GM10266 (cell line): ENCODE measurements around the gene CYBB.

ENCODE experiments used
- DNase-seq: peaks from one replicate; pipeline ENCODE4 v3.0.0; 2012; ENCODE audit errors: extremely low spot score
- TF ChIP-seq, protein P1 (sequence below): IDR thresholded peaks from 2 replicates; pipeline ENCODE4 v1.5.1; 2012; ENCODE audit warnings: mild to moderate bottlenecking, low read depth; ENCODE audit not compliant: control insufficient read depth, insufficient read depth; ENCODE audit errors: missing control alignments

CYBB gene

DNA sequence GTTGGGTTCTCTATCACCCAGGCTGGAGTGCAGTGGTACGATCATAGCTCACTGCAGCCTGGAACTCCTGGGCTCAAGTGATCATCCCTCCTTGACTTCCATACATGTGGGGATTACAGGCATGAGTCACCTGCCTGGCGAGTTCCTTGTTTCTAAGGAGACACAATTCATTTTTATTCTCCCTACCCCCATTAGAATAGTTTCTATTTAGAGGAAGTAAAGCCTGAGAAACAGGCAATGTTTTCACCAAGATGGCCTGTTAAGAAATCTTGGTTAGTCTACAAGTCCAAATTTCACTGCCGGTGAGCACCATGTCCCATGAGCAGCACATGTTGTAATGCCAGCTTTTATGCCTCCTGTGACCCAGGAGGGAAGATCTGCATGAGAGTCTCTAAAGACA is 5.7 kb downstream of the CYBB start:
- DNase-seq, result no peak
- TF ChIP-seq, protein P1, sequence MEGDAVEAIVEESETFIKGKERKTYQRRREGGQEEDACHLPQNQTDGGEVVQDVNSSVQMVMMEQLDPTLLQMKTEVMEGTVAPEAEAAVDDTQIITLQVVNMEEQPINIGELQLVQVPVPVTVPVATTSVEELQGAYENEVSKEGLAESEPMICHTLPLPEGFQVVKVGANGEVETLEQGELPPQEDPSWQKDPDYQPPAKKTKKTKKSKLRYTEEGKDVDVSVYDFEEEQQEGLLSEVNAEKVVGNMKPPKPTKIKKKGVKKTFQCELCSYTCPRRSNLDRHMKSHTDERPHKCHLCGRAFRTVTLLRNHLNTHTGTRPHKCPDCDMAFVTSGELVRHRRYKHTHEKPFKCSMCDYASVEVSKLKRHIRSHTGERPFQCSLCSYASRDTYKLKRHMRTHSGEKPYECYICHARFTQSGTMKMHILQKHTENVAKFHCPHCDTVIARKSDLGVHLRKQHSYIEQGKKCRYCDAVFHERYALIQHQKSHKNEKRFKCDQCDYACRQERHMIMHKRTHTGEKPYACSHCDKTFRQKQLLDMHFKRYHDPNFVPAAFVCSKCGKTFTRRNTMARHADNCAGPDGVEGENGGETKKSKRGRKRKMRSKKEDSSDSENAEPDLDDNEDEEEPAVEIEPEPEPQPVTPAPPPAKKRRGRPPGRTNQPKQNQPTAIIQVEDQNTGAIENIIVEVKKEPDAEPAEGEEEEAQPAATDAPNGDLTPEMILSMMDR, result no peak

DNA sequence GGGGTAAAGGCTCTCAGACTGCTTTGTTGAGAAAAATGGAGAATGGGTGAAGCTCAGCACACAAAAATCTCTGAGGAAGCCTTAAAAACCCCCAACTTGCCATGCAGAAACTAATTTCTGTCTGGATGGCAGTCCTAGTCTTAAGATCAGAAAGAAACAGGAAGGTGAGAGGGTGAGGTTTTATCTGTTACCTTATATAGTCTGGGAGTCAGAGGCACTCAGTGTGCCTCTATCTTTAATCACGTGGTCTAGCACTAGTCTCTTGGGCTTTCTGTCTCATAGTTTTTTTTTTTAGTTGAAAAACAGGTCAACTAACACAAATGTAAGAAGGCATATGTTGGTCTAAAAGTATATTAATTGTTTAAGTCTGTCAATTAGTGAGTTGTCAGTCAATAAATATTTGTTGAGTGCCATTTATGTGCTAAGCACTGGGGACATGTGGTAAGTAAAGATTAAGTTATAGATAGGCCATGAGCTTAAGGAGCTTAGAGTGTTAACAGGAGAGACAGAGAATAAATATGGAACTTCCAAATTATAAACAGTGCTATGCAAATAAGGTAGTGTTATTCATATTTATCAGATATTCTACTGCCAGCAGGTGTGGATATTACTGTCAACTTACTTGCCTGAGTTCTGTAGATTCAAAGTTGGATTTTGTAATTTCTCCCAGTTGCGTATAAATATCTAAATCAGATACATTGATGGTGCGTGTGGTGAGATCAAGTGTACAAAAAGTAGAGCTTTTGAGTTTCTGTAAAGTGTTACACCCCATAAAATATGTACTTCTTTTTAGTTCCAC is 7.0 kb downstream of the CYBB start:
- peak; percentile 5 for DNase-seq
- TF ChIP-seq, protein P1, result no peak

DNA sequence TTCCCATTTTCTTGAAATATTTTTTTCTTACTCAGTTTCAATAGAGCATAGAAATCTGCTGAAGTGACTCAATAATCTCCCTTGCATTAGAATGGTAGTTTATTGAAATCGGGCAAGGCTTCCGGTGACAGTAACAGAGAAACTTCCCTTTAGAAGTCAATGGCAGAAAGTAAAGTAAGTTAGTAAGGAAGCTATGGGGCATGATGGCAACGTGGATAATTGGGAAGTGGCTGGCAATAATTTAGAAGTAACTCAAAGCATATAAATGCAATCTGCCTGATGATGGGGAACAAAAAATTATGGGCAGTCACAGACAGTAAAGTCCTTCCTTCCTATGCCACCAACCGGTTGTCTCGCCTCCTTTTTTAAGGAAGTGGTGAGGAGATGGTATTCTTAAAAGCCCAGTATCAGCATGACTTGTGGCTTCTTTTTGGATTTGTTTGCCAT is 7.6 kb downstream of the CYBB start:
- TF ChIP-seq, protein P1, result no peak
- DNase-seq, result no peak

DNA sequence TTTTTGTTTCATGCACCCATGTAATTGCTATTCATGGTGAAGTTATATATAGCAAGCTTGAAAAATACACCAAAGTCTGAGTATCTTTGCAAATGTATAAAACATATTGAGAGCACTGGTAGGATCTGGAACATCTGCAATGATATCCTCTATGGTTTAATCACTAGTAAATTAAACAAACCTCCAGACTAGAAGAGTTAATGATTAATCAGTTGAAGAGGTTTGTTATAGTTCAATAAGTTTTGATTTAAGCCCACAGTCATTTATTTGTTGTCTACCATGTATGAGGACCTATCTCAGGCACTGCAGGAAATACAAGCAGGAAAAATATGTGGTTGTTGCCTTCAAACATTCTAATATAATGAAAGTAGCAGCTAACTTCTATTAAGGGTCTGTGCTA is 16.5 kb downstream of the CYBB start:
- TF ChIP-seq, protein P1, result no peak
- DNase-seq, result no peak

DNA sequence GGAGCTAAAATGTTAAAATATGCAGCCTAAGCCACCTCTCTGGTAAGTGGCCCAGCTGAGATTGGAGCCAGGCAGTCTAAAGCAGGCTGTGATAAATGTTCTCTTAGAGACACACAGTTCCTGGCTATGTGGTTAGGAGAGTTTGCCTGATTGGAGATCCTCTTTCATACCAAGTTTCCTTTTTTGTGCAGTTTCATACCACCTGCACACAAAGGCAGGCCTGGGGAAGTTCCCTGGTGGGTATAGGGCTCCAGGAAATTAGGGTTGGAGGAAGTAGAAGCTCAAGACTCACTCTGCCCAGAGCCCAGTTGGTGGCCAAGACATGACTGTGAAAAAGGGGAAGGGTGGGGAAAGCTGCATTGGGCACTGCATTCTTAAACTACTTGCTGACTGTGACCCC is 16.9 kb downstream of the CYBB start:
- TF ChIP-seq, protein P1, result no peak
- no peak for DNase-seq

DNA sequence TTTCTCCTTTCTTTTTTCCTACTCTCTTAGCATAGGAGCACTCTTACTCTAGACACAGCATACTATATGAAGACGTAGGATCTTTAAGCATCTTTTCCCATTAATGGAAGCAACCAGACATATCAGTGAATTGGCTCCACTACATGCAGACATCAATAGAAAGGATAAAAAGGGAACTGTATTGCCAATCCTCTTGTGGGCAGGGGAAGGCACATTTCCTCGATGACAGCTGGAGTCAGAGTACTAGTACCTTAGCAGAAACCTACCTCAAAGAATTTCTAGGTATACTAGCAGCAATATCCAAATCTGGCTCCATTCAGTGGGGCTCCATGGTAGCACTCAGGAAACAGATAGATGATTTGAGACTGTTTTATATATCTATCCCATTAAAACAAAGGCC is 20.1 kb downstream of the CYBB start:
- no peak for DNase-seq
- TF ChIP-seq, protein P1, result no peak

DNA sequence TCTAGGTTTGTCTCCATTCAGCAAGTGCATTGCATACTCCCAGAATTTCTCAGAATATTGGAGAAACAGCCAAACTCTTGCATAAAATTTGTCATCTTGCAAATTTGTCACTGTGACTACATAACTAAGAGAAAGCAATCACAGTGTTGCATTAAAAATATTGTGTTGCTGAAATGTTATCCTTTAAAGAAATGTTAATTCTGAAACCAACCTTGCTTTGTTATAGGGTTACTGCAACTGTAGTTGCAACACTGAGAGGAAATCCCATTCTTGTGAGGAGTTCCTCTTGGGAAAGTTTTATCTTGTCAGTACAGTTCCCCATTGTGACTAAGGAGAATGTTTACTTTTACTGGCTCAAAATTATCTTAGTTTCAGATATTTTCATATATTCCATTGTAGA is 20.9 kb downstream of the CYBB start:
- TF ChIP-seq, protein P1, result no peak
- DNase-seq, result no peak
